Nephron (organoid): ENCODE measurements around the gene UNC13C.

Experiments used
- H3K27ac Mint-ChIP-seq, 3 experiments: 2 replicates each; pipeline ENCODE4 v1.8.0; 2020; ENCODE audit warnings: mixed read lengths in 3 of 3, mild to moderate bottlenecking in 2 of 3, moderate library complexity in 1 of 3
- H3K27me3 Mint-ChIP-seq: 2 replicates; pipeline ENCODE4 v1.8.0; 2021; ENCODE audit warnings: low read depth, mild to moderate bottlenecking, moderate library complexity, mixed read lengths
- H3K36me3 Mint-ChIP-seq: 2 replicates; pipeline ENCODE4 v1.8.0; 2020; ENCODE audit warnings: low read depth, mixed read lengths
- H3K4me1 Mint-ChIP-seq: 2 replicates; pipeline ENCODE4 v1.8.0; 2020; ENCODE audit warnings: mixed read lengths
- H3K4me3 Mint-ChIP-seq, 3 experiments: 2 replicates each; pipeline ENCODE4 v1.8.0; 2020; ENCODE audit warnings: mild to moderate bottlenecking in 3 of 3, mixed read lengths in 3 of 3, moderate library complexity in 2 of 3
- H3K9me3 Mint-ChIP-seq: 2 replicates; pipeline ENCODE4 v1.8.0; 2020; ENCODE audit warnings: mixed read lengths
- TF ChIP-seq, protein P1 (sequence below), 3 experiments: fragments of 200-600 bp; sonication (generic); IDR thresholded peaks; one replicate each; pipeline ENCODE4 v1.5.0; 2021; ENCODE audit warnings: antibody characterized with exemption in 3 of 3; ENCODE audit not compliant: unreplicated experiment in 3 of 3

The UNC13C gene

DNA sequence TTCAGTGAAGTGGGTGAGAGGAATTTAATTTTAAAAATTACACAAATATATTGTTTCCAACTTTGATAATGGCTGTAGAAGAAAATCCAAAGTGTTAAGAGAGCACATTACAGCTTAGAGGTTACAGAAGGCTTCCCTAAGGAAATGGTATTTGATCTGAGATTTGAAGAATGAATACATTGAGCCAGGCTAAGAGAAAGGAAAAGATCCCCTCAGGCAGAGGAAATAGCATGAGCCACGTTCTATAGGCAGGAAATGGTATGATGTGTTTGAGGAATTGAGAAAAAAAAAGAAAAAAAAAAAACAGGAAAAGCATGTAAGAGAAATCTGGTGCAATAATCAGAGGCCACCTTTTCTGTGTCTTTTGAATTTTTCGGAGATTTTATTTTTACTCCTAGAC is 48.6 kb downstream of the UNC13C start:
- no peak overlapping the region for H3K4me3 Mint-ChIP-seq
- H3K4me1 Mint-ChIP-seq = no peaks in the 10 kb centered on the region
- H3K36me3 Mint-ChIP-seq = no peaks in the 10 kb centered on the region
- H3K27me3 Mint-ChIP-seq = no peaks in the 10 kb centered on the region
- H3K27ac Mint-ChIP-seq = no peak overlapping the region
- H3K9me3 Mint-ChIP-seq = no peaks in the 10 kb centered on the region
- TF ChIP-seq, protein P1, sequence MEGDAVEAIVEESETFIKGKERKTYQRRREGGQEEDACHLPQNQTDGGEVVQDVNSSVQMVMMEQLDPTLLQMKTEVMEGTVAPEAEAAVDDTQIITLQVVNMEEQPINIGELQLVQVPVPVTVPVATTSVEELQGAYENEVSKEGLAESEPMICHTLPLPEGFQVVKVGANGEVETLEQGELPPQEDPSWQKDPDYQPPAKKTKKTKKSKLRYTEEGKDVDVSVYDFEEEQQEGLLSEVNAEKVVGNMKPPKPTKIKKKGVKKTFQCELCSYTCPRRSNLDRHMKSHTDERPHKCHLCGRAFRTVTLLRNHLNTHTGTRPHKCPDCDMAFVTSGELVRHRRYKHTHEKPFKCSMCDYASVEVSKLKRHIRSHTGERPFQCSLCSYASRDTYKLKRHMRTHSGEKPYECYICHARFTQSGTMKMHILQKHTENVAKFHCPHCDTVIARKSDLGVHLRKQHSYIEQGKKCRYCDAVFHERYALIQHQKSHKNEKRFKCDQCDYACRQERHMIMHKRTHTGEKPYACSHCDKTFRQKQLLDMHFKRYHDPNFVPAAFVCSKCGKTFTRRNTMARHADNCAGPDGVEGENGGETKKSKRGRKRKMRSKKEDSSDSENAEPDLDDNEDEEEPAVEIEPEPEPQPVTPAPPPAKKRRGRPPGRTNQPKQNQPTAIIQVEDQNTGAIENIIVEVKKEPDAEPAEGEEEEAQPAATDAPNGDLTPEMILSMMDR (IDR thresholded peaks at IDR 0.05; ENCODE audit: unreplicated experiment in 3 of 3) = no peak

DNA sequence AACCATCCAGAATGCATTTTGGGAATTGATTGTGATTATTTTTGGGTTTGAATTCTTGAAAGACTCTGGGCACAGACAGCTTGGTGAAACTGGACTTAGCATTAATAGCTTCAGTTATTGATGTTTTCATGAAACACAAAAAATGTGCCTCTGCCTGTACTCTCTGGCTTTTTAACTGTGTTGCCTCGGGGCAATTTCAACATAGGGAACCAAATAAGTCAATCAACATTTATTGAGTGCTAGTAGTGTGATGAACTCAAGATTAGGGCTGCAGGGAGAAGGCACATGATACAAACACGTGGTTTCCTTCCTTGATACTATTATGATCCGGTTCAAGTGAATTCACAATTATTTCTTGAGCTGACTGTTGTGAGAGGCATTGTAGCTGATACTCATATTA is 50.8 kb downstream of the UNC13C start:
- TF ChIP-seq, protein P1 (IDR thresholded peaks at IDR 0.05; ENCODE audit: unreplicated experiment in 3 of 3) = no peak
- Mint-ChIP-seq H3K27ac (no peak overlapping the region), H3K27me3 (no peaks in the 10 kb centered on the region), H3K36me3 (no peaks in the 10 kb centered on the region), H3K4me3 (no peak overlapping the region), H3K9me3 (no peaks in the 10 kb centered on the region), H3K4me1 (peaks cover 8% of the 10 kb centered on the region)

DNA sequence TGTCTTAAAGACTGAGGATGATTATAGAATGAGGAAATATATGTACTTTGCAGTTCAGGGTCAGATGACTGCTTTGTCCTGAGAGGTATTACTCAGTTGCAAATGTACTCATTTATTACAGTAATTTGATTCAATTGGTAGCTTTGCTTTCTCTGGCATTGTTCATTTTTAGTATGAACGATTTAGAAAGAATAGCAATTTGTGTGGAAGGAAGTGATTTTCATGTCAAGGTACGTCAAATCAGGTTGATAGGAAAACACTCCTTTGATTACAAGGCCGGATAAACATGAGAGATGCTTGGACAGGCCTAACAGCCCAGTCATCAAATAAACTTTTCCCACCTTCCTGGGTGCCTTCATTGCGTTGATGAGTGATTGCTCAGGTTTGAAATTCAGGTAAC is 53.8 kb downstream of the UNC13C start:
- Mint-ChIP-seq H3K36me3 (no peaks in the 10 kb centered on the region), H3K4me1 (peaks cover 18% of the 10 kb centered on the region), H3K4me3 (no peak overlapping the region), H3K27me3 (no peaks in the 10 kb centered on the region), H3K9me3 (no peaks in the 10 kb centered on the region), H3K27ac (no peak overlapping the region)
- TF ChIP-seq, protein P1 (IDR thresholded peaks at IDR 0.05; ENCODE audit: unreplicated experiment in 3 of 3) = no peak

DNA sequence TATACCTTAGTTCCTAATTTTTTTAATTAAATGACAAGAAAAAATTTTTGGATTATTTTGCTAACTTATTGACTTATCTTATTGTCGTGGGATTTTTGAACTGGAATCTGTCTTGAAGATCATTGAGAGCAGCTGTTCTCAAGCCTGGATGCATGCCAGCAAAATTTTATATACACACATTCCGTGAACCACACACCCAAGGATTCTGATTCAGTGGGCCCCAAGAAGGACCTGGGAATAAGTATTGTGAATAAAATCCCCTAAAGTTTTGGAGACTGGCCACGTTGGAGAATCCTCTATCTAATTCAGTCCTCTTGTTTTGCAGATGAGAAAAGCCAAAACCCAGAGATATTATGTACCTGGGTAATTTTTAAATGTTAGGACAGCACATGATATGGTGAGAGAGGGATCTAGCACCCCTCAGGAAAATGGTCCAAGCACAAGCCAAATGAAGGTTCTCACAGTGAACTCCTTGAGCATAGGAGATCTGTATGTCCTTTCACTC is 55.2 kb downstream of the UNC13C start:
- H3K4me1 Mint-ChIP-seq = peaks cover 18% of the 10 kb centered on the region
- no peaks in the 10 kb centered on the region for H3K36me3 Mint-ChIP-seq
- no peak overlapping the region for H3K4me3 Mint-ChIP-seq
- H3K9me3 Mint-ChIP-seq = no peaks in the 10 kb centered on the region
- H3K27ac Mint-ChIP-seq = peak overlapping the region in 2 of 3 experiments; percentile 14 to 71
- H3K27me3 Mint-ChIP-seq = no peaks in the 10 kb centered on the region
- TF ChIP-seq, protein P1 (IDR thresholded peaks at IDR 0.05; ENCODE audit: unreplicated experiment in 3 of 3) = no peak

DNA sequence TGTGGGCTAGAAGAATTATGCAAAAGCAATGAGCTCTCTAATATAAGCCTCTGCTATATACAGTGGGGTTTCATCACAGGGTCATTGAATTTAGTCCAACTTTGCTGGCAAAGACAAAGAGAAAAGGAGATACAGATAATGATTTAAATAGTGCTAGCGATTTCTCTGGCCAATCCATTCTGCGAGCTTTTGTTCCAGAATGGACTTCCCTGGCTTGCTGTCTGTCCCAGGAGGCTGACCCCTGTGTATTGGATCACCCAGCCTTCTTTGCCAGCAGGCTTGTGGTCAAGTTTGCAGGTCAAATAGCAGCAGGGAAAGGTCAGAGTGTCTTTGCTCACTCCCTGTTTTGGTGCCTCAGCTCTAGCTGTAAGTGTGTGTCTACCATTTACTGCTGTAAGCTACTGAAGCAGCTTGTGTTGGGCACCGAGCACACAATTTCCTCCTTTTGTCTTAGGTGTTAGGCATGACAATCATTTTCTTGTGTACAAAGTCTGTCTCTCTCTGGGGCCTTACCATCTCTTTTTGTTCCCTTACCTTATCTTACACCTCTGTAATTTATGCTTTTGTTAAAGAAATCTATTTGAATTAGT is 55.7 kb downstream of the UNC13C start:
- H3K9me3 Mint-ChIP-seq = no peaks in the 10 kb centered on the region
- H3K36me3 Mint-ChIP-seq = no peaks in the 10 kb centered on the region
- TF ChIP-seq, protein P1 (IDR thresholded peaks at IDR 0.05; ENCODE audit: unreplicated experiment in 3 of 3) = no peak
- no peak overlapping the region for H3K4me3 Mint-ChIP-seq
- H3K27ac Mint-ChIP-seq = peak overlapping the region in 2 of 3 experiments; percentile 14 to 71
- H3K27me3 Mint-ChIP-seq = no peaks in the 10 kb centered on the region
- peaks cover 18% of the 10 kb centered on the region for H3K4me1 Mint-ChIP-seq

DNA sequence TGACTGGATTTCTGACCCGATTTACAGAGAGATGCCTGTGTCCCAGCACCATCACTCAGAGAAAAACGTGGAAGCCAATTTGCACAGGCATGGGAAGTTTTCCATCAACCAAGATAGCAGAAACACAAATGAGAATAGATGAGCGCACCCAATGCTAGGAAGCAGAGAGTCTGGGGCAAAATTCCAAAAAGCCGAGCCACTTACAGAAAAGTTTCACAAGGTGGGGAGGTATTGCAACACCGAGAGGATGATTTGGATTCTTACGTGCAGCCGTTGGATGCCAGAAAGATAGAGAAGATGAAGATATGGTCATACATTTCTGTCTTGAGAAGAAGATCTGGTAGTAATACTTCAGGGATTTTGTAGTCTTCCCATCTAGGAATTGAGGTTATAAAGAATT is 57.4 kb downstream of the UNC13C start:
- Mint-ChIP-seq H3K27ac (no peak overlapping the region), H3K36me3 (no peaks in the 10 kb centered on the region), H3K4me3 (no peak overlapping the region), H3K27me3 (no peaks in the 10 kb centered on the region), H3K9me3 (no peaks in the 10 kb centered on the region), H3K4me1 (peaks cover 18% of the 10 kb centered on the region)
- TF ChIP-seq, protein P1 (IDR thresholded peaks at IDR 0.05; ENCODE audit: unreplicated experiment in 3 of 3) = no peak
